Epidermal melanocyte (primary cell): ENCODE measurements around the gene MYO18A.
A peak's percentile ranks its signal among the peaks of the same experiment; 100 is the strongest.

Source experiments
- DNase-seq: peaks from one replicate; pipeline ENCODE4 v3.0.0; 2011; ENCODE audit warnings: low spot score; ENCODE audit not compliant: insufficient read length

The MYO18A gene

DNA sequence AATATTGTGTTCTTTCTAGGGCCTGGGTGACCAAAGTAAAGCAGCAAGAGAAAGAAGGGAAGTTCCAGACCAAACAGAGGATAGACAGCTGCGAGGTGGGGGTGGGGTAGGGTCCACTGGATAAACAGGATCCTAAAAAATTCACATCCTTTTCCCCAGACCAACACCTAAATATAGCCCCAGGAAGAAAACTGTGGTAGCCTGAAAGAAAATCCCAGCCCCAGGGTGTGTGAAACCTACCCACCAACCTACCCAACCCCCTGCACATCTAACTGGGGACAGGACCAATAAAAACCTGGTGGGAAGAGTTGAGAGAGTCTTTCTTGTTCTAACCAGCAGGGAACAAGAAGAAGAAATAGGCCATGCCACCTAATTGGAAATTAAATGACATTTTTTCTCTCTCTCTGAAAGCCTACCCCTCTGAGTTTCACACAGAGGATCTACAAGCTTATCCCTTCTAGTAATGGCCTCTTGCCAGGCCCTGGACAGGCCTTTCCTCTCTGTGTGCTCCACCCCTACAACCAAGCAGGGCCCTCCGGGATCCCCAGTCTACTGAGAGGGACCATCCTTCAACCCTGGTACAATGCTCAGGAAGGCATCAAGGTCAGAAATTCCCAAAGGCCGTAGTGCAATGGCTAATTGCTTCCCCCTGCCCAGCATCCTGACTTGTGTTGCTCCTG, 12.0 kb downstream of the MYO18A start:
- DNase-seq, result peak; percentile 38

GRCh38 chr17:29167393-29168078, 12.7 kb downstream of the MYO18A start:
- no peak for DNase-seq

GRCh38 chr17:29166507-29166887, 13.7 kb downstream of the MYO18A start:
- DNase-seq, result no peak

- DNase-seq, result no peak
Observed at GRCh38 chr17:29165800-29166506, 14.2 kb downstream of the MYO18A start.

DNA sequence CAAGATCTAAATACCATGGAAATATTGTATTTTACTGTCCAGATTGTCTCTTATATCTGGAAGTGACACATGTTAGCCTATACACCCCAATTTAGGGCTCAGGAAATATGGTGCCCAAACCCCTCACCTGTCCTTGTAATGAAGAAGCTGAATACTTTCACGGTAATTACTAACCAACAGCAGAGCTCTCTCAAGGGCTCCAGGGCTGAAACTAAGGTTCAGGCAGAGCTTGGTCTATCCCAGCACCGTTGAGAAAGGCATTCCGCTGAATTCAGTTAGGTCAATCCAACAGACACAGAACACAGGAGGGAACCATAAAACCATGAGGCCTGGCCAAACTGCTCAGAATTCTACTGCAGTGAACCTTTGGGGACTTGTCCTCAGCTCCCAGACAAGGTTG, 14.9 kb downstream of the MYO18A start:
- no peak for DNase-seq

DNA sequence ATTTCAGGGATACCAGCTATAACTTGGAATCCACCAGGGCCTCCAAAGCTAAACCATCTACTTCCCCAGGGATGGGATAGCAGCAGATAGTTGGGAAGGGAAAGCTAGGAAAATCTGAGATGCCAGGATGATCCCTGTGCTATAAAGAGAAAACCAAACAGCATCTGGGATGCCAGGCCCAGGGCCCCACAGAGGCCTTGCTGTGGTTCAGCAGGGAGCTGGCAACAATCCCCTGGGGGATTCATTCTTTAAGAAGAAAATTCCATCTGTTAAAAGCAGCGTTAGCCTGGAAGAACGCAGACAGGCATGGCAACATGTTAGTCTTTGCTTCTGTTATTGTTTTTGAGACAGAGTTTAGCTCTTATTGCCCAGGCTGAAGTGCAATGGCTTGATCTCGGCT, 16.6 kb downstream of the MYO18A start:
- peak; percentile 74 for DNase-seq

DNA sequence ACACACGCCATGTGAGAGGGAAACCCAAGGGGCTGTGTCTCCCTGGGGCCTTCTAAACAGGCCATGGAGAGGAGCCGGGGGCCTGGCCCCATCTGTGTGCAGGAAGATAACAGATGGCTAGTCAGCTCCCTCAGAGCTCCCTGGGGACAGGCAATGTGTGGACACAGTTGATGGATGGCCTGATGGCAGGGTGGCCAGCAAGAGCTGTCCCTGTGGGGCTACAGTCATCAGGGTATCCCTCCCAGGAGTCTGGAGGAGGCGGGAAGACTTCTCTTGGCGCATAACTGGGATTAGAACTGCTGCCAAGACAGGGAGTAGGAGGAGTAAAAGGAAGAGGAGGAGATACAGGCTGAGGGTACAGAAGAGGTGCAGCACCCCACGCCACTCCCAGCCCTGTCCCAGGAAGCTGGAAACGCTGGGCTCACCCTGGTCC, 17.3 kb downstream of the MYO18A start:
- no peak for DNase-seq

DNA sequence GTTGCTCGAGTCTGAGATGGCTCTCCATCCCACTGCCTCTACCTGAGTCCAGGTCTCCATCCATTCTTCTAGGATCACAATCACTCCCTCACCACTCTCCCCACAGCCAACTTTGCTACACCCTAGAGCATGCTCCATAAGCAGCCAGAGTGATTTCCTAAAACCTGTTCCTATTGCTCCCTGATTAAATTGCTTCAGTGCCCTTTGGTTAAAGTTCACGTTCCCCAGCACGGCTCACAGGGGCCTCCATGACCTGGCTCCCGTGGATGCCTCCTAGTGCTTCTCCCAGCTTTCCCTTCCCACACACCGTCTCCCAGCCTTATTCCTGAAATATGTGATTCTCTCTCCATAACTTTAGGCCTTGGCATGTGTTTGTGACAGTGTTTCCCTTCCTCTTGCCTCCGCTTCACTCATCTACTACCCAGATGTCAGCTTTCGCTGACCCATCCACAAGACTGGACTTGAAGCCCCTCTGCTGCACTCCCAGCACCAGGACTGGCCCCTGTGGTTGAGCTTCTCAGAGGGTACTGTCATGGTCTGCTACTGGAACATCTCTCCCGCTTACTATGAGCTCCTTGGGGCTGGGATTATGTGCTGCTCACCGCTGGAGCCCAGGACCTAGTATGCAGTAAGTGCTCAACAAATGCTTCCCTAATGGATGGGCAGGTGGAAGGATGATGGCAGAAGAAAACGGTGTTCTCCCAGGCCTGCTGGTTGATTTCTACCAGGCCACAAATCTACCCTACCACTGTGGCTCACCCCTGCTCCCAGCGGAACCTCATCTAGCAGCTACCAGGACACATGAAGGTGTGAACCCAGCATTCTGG, 17.9 kb downstream of the MYO18A start:
- DNase-seq, result no peak

DNA sequence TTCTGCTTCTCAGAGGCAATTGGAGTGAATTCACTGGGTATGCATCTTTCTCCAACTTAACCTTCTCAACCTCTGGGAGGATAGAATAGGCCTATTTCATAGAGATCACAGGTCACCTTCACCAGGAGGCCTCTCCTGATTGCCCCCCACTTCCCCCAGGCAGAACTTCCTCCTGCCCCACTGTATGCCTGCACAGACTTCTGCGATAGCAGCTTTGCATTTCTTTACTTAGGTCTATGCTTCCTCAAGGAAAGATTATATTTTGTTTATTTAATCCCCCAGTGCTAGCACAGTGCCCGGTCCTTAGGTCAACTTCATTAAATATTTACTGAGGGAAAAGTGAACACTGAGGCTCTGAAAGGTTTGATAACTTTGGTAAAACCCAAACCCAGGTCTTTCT, 19.9 kb downstream of the MYO18A start:
- DNase-seq, result no peak

GRCh38 chr17:29159306-29159860, 20.8 kb downstream of the MYO18A start:
- no peak for DNase-seq

DNA sequence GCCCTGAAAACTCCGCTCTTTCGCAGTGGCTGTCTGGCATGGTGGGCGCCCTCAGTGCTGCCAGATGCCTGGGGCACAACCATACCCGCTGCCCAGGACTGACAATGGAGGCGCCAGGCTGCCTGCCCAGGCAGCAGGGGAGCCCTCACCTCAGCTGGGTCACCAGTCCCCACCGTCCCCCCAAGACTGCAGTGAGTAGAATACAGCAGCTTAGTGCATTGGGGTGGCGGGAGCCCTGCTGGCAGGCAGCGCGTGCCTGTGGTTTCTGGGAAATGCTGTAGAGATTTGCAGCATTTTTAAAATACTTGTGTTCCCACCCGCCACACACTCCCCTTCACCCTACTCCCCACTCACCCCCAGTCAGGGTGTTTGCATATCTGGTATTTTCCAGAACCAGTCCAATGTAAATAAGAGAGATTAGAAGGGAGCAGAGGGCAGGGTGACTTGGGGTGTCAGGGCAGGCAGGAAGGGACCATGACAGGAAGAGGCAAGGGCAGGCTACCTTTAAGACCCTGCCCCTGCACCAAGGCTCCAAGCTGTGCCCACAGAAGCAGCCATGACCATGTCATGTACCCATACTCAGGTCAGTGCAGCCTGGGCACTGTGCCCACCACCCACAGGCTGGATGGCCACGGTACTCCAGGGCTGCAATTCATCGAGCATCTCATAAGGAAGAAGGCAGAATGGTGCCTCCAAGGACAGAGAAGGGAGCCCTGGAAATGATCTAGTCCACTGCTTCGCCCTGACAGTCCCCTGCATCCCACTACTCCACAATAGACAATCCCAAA, 21.5 kb downstream of the MYO18A start:
- DNase-seq, result peak; percentile 46

GRCh38 chr17:29158096-29158487, 22.1 kb downstream of the MYO18A start:
- DNase-seq, result no peak

GRCh38 chr17:29157310-29157709, 22.9 kb downstream of the MYO18A start:
- no peak for DNase-seq

- DNase-seq, result no peak
Observed at GRCh38 chr17:29156781-29157180, 23.4 kb downstream of the MYO18A start.

GRCh38 chr17:29155966-29156338, 24.2 kb downstream of the MYO18A start:
- no peak for DNase-seq

- no peak for DNase-seq
Observed at GRCh38 chr17:29155227-29155965, 24.8 kb downstream of the MYO18A start.

DNA sequence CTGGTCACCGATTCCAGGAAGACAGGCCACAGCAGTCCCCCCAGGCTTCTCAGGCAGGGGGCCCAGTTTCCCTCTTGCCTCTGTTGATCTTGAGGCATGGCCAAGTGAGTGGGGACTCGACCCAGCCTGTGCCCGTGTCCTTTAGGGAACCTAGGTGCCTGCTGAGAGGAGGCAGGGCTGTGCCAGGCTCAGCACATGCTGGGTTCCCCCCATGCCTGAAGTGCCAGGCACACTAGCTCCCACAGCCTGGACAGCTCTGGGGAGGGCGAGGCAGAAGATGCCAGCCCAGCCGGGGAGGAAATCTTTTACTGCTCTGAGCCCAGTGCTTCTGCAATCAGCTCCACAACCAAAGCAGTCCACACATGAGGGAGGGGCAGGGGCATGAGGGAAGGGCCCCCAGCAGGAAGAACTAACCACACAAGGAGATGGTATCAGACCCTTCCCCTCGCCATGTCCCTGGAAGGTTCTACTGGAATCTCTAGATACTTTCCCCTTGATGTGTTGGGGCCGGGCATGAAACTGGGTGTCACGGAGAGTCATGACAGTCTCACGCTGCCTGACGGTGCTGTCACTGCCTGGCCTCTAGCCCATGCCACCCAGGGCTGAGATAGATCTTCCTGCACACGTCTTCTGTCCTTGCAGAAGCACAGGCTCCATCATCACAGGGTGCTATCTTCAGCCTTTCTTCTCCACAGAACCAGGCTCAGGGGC, 25.5 kb downstream of the MYO18A start:
- DNase-seq, result no peak

- DNase-seq, result peak; percentile 92
Observed at GRCh38 chr17:29151567-29151966, 28.6 kb downstream of the MYO18A start.

DNA sequence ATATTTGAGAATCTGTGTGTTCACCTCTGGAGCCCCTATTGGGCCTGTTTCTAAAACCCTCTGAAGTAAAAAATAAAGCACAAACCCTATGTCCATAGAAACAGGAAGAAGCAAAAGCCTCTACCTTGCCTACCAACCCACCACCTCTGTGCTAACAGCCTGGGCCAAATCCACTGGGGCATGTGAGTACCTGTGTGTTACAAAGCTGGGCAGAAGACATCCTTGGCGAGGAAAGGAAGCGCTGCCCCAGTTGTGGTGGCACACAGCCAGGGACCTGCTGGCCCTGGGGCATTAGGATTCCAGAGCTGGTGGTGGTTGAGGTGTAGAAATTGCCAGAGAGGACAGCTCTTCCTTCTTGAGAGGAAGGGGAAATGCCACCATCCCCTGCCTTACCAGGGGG, 30.0 kb downstream of the MYO18A start:
- no peak for DNase-seq
